Activated CD8-positive, alpha-beta memory T cell treated with anti-CD3 and anti-CD28 coated beads, Interleukin-2, amount 50 U/mL, for 1 hour (primary cell): Measurements from ENCODE around the gene PRKCB.

Source experiments
- DNase-seq: peaks from one replicate; pipeline ENCODE4 v3.0.0-alpha.2; 2020; ENCODE audit errors: extremely low read depth

PRKCB gene

DNA sequence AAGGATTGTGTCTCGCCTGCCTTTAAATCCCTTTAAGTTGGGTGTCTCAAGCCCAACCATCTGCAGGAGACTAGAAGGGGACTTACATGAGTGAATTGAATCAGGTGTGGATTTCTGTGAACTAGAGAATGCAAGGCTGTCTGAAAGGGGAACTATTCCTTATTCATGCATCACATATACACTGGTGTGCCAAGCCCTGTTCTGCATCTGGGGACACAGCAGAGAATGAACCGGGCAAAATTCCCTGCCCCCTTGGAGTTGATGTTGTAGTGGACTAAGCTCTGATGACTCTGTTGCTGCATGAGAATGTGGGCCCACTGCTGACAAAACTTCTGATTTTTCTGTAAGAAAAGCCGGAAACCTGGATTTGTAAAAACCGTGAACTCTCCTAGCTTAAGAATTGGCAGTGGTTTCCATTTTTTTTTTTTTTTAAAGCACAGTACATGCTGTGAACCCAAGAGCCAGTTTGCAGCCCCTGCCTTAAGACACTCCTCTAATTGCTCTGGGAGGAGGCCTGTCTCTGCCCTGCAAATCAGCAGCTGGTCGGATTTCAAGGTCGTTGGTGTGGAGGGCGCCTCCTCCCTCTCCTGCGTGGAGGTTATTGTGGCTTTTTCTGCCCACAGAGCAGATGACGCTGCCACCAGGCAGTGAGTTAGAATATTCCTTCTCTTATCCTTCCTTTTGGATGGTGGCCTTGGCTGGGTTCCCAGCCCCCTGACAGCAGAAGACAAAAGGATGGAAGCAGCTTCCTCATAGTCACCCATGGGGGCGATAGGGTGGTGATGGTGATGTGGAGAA is 131.0 kb downstream of the PRKCB start:
- no peak for DNase-seq

- DNase-seq = no peak
Observed at GRCh38 chr16:23967775-23968174, 132.0 kb downstream of the PRKCB start.

DNA sequence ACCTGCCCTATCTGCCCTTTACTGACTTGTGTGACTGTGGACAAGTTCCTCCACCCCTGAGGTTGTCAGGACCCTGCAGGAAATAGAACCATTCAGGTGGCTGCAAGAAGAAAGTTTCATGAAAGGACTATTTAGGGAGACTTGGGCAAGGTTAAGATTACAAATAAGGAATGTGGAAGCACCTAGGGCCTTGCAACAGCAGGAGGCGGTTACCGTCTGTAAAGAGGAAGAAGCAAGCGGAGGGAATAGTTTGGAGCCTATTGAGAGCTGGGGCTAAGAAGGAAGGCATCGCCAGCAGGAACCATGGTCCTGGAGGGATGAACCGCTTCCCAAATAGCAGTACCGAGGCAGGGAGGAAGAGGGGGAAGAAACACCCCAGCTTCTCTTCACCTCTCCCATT is 132.4 kb downstream of the PRKCB start:
- DNase-seq = no peak

DNA sequence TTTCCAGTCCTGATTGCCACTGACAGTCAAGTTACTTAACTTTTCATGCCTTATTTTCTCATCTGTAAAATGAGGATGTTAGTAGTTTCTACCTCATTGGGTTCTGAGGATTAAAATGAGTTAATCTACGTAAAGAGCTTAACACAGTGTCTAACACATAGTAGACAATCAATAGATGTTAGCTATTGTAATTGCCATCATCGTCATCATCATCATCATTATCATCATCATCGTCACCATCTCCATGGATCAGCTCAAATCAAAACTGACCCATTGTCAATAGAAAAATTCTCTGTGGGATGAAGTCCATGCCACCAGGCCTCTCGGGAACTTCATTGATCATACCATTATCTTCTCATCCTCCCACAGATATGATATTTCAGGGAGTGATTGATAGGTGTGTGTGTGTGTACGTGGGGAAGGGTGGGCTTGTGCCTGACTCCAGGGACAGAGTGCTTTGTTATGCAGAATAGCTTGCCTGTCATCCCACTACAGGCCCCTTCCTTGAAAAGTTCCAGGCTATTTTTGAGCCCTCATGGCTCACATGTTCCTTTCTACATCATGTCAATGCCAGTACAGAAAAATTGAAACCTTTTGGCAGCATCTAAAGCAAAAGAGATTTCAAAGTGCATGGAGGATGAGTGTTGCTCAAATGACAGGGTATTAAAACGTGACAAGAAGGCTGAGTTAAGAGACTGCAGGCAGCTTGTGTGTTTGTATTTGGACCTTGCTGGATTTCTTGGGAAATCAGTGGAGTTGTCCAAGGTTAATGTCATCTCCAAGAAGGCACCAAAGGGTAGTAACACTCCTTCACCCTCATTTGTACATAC is 133.9 kb downstream of the PRKCB start:
- DNase-seq = no peak

- DNase-seq = no peak
Observed at GRCh38 chr16:23974223-23974622, 138.4 kb downstream of the PRKCB start.

DNA sequence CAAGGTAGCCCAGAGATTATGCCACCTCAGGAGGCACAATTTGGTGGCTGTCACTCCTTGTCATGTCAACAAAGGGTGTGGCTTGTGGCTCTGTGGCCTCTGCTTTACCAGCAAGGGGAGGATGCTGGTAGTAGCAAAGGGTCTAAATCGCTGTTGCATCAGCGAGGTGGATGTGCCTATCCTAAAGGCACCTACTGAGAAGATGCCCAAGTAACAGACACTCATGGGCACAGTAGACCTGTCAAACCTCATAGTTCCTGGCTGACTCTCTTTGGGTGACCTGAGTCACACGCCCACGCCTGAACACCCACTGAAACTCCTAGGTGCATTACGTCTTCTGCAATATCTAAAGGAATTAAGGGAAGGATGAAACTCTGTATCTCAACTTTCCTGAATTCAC is 139.5 kb downstream of the PRKCB start:
- no peak for DNase-seq

GRCh38 chr16:23976091-23976490 is 140.3 kb downstream of the PRKCB start:
- no peak for DNase-seq

- no peak for DNase-seq
Observed at GRCh38 chr16:23976524-23976923, 140.7 kb downstream of the PRKCB start.

GRCh38 chr16:23979441-23979840 is 143.7 kb downstream of the PRKCB start:
- DNase-seq = no peak

- no peak for DNase-seq
Observed at GRCh38 chr16:23979982-23980381, 144.2 kb downstream of the PRKCB start.

- DNase-seq = no peak
Observed at GRCh38 chr16:23981429-23982399, 145.9 kb downstream of the PRKCB start.

DNA sequence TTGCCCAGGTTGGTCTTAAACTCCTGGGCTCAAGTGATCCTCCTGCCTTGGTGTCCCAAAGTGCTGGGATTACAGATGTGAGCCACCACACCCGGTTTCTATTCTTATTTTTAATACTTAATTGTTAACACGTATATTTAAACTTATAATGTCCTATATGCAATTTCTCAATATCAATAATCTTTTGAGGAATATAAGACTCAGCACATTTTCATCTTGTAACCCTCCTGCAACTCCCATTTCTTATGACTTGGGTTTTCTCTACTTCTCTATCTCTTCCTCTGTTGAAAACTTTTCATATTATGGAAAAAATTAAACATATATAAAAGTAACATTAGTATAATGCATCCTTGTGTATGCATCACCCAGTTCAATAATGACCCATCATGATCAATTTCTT is 150.7 kb downstream of the PRKCB start:
- no peak for DNase-seq

DNA sequence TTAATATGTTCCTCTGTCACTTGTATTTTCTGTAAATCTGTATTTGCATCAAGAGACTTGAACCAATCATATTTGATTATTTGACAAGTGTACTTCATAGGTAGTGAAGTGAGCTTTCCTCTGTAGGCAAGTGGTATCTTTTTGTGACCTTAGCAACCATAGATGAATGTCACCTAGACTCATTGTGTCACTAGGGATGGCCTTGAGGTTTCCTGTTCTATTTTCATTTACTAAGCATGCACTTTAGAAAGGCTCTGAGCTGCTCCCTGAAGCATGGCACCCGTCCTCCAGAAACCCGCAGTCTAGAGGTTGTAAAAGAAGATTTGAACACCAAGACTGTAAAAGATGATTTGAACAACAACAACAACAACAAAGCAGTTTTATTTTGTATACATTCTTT is 151.7 kb downstream of the PRKCB start:
- no peak for DNase-seq

DNA sequence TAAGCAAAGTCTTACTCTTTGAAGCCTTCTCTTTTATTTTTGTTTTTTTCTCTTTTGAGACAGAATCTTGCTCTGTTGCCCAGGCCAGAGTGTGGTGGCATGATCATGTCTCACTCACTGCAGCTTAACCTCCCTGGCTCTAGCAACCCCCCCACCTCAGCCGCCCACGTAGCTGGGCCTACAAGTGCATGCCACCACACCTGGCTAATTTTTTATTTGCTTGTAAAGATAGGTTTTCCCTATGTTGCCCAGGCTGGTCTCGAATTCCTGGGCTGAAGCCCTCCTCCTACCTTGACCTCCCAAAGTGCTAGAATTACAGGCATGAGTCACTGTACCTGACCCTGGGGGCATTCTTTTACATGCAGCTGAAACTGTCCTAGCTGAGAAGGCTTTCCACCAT is 154.7 kb downstream of the PRKCB start:
- DNase-seq = no peak

- DNase-seq = no peak
Observed at GRCh38 chr16:23991066-23991465, 155.3 kb downstream of the PRKCB start.

GRCh38 chr16:23994615-23995014 is 158.8 kb downstream of the PRKCB start:
- no peak for DNase-seq

DNA sequence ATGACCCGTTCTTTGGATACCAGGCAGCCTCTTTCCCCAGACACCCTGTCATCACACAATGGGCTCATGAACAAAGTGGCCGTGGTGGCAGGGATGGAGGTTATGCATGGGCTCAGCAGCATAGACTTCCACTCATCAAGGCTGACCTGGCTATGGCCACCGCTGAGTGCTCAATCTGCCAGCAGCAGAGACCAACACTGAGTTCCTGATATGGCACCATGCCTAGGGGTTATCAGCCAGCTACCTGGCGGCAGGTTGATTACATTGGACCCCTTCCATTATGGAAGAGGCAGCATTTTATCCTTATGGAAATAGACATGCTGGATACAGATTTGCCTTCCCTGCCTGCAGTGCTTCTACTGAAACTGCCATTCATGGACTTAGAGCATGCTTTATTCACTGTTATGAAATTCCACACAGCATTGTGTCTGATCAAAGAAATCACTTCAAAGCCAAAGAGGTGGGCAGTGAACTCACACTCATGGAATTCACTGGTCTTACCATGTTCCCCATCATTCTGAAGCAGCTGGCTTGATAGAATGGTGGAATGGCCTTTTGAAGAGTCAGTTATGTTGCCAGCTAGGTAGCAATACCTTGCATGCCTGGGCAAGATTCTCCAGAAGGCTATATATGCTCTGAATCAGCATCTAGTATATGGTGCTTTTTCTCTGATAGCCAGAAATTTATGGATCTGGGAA is 160.6 kb downstream of the PRKCB start:
- no peak for DNase-seq

GRCh38 chr16:23998771-23999170 is 163.0 kb downstream of the PRKCB start:
- no peak for DNase-seq

GRCh38 chr16:23999663-24000062 is 163.9 kb downstream of the PRKCB start:
- no peak for DNase-seq

DNA sequence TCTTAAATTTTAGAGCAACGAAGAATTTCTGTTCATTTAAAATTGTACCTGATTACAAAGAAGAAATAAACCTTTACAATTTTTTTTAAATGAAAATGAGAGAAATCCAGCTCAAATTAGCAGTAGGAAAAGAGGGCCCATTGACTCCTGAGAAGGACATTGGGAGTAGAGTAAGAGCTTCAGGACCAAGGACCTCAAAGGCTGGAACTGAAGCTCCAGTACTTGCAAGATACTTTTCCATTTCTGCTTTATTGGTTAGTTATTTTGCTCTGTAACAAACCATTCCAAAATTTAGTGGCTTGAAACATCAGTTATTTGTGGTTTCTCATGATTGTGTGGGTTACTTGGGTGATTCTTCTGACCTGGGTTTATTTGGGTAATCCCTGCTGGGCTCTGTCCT is 165.9 kb downstream of the PRKCB start:
- DNase-seq = no peak

GRCh38 chr16:24002619-24003018 is 166.8 kb downstream of the PRKCB start:
- DNase-seq = no peak
